ENCODE results near the gene CD52.

The CD52 gene

GRCh38 chr1:26350343-26350700, 32.6 kb downstream of the CD52 start:
- no peak for TF ChIP-seq CTCF (IDR thresholded peaks at IDR 0.05; ENCODE audit: low read depth, low read length)
- H3K4me3 ChIP-seq (ENCODE audit: low read depth, low read length): no peak overlapping the region

GRCh38 chr1:26350701-26351589, 33.2 kb downstream of the CD52 start:
- TF ChIP-seq CTCF (IDR thresholded peaks at IDR 0.05; ENCODE audit: low read depth, low read length): no peak
- no peak overlapping the region for H3K4me3 ChIP-seq (ENCODE audit: low read depth, low read length)

DNA sequence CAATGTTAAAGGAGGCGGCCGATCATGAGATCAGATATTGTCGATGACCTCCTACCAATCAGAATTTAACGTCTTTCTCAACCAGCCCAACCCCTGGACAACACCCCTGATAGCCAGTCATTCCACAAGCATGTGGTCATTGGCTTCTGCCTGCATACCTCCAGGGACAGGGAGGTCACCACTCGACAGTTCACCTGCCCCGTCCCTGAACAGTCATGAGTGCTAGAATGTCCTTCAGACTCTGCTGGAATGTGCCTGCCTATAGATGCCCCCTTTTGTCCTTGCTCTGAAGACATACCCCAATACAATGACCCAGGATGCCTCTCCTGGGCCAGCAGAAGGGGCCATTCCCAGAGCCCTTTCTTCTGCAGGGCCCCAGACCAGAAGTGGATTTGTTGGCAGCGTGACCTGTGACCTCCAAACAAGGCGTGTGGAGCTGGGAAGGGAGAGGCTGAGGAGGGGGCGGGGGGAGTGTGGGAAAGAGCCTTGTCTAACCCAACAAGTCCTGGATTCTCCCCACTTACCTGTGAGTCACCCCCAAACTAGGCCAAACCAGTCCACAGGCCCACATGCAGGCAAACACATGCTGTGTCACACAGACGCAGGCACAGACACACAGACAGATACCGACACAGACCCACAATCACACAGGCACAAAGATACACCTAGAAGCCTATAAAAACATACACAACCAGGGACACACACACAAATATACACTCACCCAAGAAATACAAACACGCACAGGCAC, 34.0 kb downstream of the CD52 start:
- no peak overlapping the region for H3K4me3 ChIP-seq (ENCODE audit: low read depth, low read length)
- TF ChIP-seq CTCF (IDR thresholded peaks at IDR 0.05; ENCODE audit: low read depth, low read length): no peak

GRCh38 chr1:26352338-26352679, 34.6 kb downstream of the CD52 start:
- TF ChIP-seq CTCF (IDR thresholded peaks at IDR 0.05; ENCODE audit: low read depth, low read length): no peak
- H3K4me3 ChIP-seq (ENCODE audit: low read depth, low read length): no peak overlapping the region

GRCh38 chr1:26353210-26353859, 35.6 kb downstream of the CD52 start:
- H3K4me3 ChIP-seq (ENCODE audit: low read depth, low read length): no peak overlapping the region
- no peak for TF ChIP-seq CTCF (IDR thresholded peaks at IDR 0.05; ENCODE audit: low read depth, low read length)

DNA sequence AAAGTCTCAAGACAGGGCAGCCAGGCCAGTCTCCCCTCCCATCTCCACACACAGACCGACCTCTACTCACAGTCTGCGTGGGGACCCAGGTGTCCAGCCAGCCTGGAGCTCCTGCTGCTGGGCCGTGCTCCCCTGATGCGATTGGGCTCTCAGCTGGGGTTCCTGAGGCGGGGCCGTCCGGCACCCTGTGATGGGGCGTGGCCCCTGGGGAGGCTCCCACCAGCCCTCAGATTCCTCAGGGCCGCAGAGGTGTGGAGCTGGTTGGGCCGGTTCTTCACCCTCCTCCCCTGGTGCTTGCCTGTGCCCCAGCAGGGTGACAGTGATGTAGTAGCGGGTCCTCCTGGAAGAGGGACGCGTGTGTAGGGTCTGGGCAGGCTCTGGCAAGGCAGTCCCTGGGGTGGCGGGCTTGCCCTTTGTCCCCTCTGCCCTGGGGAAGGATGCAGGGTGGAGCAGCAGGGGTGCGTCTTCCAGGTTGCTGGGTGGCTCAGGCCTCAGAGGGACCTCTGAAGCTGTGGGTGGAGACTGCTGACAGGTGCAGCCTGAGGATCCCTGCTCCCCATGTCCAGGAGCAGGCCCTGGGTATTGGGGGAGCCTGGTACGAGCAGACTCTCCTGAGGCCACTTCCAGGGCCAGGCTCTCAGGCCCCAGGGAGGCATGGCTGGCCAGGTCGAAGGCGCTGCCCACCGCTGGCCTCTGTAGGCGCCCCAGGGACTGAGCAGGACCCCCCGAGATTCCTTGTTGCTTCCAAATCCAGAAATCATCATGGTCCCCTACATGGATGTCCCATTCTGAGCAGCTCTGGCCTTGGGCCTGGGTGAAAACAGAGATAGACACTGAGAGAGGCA, 36.4 kb downstream of the CD52 start, which contains the start of gene CRYBG2:
CRYBG2 (minus strand) TSS at position 155 of the 845 bp plus-strand sequence. CDS start 7,473 bp downstream, outside the sequence.
- TF ChIP-seq CTCF (IDR thresholded peaks at IDR 0.05; ENCODE audit: low read depth, low read length): no peak
- H3K4me3 ChIP-seq (ENCODE audit: low read depth, low read length): no peak within 1 kb of the TSS
